Measurements from ENCODE around the gene ADAMTS2.
"Not testable (repeated sequence)": the region's sequence is repeated elsewhere in the genome, so short reads cannot be mapped to it uniquely, and the experiment has no call there.

ADAMTS2 gene

DNA sequence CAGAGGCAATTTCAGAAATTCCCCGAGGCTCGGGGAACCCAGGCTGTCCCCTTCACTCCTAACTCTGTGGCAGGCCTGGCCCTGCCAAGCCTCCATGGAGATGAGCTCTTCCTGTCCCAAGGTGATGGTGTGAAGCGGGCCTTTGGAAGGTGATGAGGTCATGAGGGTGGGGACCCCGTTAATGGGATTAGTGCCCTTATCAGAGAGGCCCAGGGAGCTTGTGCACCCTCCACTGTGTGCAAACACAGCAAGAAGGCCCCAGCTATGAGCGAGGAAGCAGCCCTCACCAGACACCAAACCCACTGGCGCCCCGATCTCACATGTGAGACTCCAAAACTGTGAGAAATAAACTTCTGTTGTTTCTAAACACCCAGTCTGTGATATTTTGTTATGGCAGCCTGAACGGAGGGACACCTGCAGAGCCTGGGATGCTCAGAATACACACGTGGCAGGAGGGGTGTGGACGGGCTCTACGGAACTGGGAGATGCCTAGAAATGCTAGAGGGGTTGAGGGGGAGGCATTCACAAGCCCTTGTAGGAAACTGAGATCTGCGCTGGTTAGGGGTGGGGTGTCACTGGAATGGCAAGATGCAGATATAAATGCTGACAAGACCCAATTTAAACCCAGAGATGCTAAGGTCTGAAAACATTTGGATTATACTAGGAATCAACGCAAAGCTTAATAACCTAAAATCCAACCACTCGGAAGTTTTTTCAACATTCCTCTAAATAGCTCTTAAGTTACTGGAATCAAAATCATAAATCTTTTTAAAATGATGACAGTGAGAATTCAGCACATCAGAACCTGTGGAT, 46.9 kb downstream of the ADAMTS2 start:
- DNase-seq: no peak

DNA sequence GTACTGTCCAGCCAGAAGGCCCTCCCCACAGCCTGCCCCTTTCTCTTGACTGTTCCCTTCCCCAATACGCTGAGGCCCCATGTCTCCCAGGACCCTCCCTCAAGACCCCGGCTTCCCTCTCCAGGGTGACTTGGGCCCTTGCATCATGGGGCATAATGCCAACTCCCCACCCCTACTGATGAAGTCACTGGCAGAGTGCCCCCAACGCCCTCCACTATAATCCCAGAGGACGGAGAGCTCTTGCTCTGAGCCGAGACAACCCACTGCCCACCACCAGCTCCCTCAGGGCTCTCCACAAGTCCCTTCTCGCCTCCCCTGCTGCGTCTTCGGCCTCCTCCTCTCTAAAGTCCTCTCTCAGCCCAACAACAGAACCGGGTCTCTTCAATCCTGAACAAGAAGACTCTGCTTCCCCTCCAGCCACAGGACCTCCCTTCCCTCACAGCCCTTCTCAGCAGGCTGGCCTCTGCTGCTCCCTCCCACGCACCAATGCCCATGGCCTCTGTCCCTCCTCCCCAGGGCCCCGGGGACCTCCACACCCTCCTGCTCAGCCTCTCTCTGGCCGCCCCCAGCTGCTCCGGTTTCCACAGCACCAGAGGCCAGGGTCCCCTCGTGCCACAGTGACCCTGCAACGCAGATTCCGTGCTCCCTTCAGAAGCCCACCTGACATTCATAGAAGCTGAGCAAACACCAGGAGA, 47.6 kb downstream of the ADAMTS2 start:
- no peak for DNase-seq

DNA sequence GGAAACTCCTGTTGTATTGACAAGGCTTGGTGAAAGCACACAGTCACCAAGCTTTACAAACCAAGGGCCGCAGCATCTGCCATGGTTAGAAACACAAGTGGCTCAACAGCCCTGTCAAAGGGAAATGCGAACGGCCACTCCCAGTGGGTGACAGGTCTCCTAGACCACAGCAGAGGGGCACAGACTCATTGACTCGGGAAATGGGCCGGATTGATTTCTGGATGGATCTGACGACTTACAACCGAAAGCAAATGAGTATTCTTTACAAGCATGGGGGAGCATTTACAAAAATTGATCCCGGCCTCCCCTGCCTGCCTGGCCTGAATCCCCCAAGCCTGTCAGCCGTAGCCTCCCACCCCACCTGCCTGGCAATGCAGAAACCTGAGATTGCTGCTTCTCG, 48.2 kb downstream of the ADAMTS2 start:
- no peak for DNase-seq

DNA sequence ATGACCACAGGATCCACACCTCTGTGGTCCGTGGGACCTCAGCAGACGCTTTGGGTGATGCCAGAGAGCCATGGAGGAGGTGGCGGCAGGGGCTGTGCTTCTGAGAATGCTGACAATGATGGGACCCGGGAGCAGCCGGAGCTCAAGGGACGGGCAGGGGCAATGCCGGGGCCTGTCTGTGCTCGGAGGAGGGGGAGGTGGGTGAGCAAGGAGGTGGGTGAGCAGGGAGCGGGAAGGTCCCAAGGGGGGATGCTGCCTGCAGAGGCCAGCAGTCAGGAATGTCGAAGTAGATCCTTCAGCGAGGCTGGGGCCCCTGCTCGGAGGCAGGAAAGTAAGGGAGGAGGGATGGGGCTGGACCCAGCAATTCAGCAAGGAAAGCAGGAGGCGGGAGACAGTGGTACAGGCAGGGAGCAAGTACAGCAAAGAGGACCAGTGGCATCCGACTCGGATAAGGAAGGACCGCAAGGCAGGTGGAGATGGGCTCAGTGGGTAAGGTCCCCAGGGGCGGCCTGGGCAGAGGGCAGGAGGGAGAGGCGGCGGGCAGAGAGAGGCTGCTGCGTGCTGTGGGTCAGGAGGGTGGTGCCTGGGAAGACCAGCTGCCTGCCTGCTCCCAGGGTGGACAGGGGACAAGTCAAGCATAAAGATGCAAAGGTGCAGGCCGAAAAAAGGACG, 49.0 kb downstream of the ADAMTS2 start:
- no peak for DNase-seq

DNA sequence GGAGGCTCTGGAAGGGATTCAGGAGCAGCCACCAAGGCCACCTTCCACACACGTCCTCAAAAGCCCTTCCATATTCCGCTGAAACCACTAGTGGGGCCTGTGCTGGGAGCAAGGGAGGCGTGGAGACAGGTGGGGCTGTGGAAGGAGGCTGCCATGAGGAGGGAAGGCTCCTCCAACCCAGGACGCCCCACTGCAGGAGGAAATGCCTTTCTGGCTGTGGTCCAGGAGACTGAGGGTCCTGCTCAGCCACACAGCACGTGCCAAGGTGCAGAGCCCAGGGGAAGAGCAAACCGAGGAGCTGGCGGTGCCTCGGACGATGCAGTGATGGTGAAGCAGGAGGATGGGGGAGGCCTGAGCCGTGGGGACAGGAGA, 49.5 kb downstream of the ADAMTS2 start:
- no peak for DNase-seq

DNA sequence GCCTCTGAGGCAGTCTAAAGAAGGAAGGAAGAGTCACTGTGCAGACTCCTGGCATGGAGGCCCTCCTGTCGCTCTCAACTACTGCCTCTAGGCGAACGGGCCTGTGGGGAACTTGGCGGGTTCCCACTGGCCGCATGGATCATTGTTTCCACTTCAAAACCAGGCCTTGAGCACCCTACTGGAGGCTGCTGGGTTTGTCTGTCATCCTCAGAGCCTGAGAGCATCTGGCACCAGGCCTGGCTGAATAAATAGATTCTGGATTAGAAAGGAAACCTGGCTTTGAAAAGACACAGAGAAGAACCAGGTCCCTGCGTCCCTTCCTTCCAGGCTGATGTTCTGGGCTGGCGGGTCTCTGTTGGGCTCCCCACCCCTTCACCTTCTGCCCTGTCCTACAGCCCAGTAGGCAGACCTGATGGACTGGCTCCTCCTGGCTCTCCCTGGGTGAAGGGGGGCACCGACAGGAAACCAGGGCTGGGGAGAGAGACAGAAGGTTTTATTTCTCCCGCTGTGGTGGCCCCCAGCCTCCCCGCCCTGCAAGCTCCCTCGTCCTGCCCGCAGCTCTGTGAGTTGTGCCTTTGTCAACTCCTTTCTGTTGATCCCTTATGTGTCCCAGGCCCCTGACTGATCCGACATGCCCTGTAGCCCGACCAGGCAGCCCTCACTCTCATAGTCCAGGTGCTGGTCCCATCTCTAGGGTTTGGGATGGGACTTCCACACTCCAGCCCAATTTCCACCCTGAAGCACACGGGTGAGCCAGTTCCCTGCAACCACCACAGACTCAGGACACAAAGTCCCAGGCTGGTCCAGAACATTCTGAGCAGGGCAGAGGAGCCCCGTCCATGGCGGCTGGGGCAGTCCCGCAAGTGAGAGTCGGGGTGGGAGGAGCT, 50.1 kb downstream of the ADAMTS2 start:
- no peak for DNase-seq

DNA sequence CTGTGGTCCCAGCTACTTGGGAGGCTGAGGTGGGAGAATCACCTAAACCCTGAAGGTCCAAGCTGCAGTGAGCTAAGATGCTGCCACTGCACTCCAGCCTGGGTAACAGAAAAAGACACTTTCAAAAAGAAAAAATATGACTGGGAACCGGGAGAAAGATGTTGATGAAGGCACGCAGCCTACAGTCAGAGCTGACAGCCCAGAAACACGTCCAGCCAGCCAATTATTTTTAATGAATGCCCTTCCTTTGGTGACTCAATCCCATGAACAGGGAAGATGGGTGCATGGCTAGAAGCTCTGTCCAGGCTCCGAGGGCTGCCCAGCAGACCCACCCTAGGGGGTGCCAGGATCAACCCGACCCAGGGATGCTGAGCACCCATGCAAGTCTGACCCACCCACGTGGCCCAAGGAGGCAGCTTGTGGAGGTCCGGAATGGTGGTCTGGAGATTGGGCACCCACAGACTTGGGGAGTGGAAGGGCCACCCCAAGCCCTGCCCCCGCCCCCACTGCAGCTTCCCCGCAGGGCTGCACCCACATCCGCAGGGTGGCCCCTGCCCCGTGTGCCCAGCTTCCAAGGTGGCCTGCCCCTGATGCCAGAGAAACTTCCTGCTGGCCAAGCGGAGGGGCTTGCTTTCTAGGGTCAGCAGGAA, 51.0 kb downstream of the ADAMTS2 start:
- DNase-seq: no peak

DNA sequence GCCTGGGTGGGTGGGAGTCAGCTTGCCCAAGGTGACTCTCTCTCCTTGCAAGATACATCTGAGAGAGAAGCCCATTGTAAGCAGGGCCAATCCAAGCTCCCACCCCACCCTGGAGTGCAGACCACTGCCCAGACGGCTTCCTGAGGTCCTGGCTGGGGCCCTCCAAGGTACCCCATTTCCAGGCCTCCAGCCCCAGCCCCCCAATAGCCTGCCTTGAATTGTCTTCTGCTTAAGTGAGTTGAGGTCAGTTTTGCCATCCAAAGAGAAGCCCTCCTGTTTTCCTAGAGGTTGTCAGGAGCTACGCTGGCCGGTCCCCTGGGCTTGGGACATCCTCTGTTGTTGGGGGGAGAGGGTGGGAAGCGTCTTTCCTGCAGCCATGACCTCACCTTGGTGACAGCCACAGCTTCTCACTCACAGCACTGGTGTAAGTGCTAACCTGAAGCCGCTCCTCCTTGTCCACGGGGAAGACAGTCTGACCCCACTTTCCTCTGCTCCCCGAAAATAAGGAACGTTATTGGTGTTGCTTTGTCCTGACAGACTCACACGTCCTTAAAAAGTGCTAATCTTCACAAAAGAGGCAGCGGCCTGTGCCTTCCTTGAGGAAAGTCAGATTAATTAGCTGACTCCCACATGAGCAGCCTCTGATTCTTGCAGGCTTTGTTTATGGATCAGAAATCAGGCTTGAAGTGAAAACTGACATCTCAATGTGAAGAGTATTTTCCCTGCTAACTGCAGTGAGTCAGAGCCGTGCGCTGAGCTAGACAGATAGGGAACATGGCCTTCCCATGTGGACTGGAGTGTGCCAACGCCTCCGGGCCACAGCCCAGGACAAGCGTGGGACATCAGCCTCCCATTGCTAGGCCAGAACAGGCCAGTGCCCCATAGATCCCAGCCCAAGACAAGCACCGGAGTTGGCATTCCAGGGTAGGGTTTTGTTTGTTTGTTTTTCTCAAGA, 52.3 kb downstream of the ADAMTS2 start:
- DNase-seq: no peak

DNA sequence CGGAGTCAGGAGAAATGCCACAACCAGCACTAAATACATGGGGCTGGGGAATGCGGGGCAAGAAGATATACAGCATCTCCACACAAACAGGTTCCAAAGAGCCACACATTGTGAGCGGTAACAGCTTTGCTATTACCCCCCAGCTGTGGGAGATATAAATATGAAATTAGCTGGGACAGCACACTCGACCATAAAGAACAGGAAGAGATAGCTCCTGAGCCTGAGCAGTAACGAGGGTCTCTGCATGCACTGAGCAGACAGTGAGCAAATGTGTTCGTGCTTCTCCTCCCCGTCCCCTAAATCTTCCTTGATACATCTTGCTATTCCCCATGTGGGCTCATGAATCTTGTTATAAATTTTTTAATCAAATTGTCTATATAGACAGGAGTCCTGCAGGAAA, 53.1 kb downstream of the ADAMTS2 start:
- DNase-seq: no peak

DNA sequence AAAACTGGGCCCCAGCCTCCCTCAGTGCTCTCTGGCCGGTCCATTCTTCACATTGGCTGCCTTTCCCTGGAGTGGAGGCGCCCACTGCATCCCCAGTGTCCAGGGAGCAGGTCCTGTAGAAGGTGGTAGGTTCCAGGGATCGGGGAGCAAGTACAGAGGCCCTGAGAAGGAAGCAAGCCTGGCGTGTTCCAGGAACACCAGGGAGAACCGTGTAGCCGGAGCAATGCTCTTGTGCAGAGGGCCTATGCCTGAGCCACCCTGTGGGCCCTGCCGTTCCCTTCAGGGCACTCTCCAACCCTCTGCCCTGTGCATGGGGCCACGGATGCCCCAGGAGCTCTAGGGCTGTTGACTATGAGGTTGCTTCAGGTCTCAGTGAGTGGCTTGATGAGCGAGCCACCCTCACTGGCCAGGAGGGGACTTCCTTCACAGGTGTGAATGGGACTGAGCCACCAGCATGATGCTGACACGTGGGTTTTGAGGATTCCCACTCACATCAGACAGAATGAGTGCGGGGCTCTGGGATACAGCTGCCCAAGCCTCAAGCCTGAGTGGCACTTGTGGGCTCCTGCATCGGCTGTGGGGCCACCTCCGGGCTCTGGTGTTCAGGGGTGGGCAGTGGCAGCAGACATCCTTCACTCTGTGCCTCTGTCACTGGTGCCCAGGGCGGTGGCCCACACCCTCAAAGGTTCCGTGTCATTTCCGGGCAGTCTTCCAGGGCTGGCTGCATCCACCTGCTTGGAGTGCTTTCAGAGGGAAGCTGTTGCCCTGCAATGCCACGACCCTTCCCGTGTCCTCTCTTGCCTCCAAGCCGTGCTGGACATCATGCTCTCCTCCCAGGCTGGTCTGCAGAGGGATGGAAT, 54.4 kb downstream of the ADAMTS2 start:
- no peak for DNase-seq

DNA sequence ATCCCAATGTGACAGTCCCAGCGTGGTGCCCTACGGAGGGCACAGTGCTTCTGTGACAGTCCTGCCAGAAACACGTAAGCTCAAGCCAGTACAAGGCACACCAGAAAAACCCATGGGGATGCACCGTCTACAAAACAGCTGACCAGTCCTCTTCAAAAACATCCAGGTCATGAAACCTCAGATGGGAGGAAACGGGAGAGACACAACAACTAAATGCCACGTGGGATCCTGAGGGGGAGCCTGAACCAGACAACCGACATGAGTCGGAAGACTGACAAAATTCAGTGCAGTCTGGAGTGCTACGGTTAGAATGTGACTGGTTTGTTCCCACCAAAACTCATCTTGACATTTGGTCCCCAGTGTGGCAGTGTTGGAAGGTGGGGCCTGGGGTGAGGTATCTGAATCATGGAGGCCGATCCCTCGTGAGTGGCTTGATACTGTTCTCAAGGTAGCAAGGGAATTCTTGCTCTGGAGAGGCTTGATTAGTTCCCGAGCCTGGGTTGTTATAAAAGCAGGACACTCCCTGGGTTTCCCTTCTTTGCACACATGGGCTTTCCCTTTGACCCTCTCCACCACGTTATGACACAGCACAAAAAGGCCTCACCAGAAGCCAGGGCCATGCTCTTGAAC, 55.4 kb downstream of the ADAMTS2 start:
- DNase-seq: no peak

DNA sequence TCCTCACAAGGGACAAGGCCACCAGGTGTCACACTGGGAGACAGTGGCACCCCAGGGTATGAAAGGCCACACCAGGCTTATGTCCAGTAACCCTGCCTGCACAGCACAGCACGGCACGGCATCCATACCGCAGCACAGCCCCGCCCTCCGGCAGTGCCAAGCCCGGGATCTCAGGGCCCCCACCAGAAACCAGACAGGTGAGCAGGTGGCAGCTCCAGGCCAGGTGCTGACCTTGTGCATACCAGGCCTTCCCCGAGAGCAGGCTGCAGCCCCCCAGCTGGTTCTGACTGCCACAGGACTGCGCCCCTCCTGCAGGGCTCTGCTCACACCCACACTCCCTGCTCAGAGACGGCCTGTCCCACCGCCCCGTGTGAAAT, 56.5 kb downstream of the ADAMTS2 start:
- no peak for DNase-seq

DNA sequence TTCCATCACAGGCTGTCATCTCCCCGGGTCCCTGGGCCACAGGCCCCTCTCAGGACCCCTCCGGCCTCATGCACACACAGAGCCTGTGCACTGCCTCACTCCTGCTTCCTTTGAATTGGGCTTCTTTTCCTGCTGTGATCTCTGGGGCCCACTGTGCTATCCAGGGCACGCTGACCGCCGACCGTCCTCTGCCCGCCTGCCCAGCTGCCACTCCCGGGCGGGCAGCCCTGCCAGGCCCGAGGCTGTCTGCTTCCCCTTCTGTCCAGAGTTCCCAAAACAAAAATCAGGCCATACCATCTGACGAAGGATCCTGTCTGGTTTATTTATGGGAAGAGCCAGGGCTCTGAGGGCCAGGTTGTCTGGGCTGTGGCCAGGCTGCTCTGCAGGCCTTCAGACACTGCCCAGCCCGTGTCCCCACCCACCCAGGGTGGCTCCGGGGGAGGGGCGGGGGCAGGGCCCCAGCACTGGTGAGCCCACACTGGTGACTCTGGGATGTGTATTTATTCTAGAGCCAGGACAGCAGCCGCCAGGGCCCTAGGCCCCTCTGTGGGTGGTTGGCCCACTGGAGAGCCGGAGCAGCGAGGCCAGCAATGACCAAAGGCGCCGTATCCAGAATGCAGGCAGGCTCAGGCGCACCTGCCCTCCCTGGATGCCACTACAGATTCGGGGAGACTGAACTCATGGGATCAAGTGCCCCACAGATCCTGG, 57.0 kb downstream of the ADAMTS2 start:
- no peak for DNase-seq

DNA sequence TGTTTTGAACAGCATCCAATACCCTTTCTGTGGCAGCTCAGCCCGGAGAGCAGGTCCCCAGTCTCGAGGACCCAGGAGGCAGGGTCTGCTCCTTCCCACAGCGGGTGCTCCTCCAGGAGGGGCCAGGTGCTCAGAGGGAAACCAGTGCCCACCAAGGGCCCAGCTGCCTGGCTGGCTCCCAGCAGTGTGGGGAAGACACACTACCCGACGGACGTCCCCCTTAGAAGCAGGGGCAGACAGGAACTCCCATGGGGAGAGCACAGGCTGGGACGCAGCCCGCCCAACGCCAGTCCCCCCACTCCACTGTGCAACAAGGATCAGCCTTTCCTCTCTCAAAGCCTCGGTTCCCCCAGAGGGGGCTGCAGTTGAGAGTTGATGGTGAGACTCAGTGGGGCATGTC, 57.6 kb downstream of the ADAMTS2 start:
- no peak for DNase-seq

DNA sequence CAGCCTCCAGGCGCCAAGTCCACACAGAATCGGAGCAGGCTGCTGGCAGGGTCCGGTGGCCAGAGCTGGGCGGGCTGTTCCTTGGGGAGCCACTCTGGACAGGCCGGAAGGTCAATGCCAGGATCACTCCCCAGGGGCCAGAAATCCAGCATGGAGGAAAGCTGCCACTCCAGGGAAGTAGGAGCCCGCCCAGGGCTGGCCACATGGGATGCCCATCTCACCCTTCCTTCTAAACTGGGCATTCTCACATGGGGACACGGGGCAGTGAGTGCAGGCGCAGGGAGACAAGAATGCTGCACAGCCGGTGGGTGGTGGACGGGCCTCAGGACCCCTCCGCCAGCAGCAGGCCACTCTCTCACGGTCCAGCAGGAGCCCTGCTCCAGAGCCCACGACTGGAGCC, 58.2 kb downstream of the ADAMTS2 start:
- no peak for DNase-seq

DNA sequence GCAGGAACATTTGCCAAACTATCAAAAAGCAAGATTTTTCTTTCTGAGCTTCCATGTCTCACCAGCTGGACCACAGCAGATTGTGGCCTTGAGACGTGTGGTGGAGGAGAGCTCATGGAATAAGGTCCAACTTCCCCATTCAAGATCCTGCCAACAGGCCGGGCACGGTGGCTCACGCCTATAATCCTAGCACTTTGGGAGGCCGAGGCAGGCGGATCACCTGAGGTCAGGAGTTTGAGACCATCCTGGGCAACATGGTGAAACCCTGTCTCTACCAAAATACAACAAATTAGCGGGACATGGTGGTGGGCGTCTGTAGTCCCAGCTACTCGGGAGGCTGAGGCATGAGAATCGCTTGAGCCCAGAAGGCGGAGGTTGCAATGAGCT, 59.5 kb downstream of the ADAMTS2 start:
- not testable (repeated sequence) for DNase-seq

Data from anterior cingulate cortex (tissue), 58 donors.